Suppressor macrophage treated with lipopolysaccharide for 1 hour (primary cell): ENCODE measurements around the gene SERPINF2.

Experiments
- DNase-seq, 3 donors: peaks; one replicate each; pipeline ENCODE4 v3.0.0-alpha.2; 2020 to 2022

SERPINF2 gene

DNA sequence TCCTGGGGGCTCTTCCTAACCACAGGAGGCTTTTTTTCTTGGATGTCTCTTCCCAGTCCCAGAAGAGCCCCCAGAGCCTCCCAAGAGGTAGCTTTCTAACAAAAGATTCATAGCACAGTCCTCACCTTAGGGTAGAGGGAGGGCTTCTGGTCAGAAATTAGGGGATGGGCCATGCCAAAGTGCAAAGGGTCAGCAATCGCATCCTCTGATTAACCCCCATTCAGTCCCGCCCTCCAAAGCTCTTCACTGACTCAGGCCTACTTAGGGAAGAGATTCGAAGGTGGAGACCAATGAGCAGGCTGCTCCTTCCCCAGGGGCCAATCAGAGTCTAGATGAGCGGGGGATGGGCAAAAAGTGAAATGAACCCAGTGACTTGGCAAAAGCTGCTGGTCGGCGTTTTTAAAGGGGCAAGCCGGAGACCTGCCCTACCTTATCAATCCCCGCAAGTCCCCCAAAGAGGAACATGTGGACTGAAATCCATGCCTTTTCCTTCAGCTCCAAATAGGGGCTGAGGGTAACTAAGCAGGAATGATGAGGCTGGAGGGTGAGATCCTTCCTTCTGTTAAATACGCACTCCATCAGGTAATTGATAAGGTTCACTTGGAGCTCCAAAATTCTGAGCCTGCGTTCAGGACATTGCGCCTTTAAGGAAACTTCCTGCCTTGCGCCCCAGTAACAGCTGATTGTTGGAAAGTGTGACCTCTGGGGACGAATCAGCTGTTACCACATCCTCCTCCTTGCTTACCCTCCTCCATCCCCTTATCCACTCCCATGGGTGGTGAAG is 25.6 kb upstream of the SERPINF2 start:
- peak; percentile 96 to 98 (median 98) for DNase-seq

DNA sequence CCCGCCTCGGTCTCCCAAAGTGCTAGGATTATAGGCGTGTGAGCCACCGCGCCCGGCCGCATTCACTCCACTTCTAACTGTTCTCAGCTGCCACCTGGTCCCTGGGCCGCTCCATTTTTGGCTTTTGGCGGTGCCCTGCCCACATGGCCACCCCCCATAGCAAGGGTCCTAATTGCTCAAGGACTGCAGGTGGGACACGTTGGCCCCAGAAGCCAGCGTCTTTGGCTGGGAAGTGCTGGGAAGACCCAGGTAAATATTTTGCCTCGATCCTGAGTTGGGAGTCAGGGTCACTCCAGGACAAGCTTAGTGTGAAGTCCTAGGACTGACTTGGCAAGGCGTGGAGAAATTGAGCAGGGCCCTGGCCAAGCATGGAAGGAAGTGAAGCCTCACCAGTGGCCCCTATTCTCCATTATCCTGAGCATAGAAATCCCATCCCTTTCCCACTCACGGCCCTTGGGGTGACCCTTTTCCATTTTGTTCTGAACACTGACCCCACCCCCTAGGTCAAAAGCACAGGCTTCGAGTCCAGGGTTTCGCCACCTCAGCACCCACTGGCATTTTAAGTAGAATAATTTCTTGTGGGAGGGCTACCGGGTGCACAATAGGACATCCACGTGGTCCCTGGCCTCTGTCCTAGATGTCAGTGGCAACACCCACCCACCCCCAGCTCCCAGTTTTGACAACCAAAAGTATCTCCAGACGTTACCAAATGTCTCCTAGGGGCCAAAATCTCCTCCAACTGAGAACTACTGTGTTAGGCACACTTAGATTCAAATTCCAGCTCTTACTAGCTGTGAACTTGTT is 24.1 kb upstream of the SERPINF2 start:
- no peak for DNase-seq

DNA sequence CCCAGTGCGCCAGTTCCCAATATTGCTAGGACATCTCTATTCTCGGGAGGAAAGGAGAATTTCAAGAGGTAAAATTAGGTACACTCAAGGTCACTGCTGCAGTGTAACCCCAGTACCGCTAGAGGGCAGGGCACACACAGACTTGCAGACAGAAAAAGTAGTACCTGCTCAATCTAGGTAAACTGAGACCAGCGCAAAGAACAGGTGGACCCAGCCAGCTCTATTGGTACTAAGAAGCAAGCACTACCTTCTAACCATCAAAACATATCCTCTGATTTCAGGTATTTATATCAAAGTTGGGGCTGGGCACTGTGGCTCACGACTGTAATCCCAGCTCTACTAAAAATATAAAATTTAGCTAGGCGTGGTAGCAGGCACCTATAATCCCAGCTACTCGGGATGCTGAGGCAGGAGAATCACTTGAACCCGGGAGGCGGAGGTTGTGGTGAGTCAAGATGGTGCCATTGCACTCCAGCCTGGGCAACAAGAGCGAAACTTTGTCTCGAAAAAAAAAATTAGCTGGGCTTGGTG is 21.8 kb upstream of the SERPINF2 start:
- DNase-seq: peak; percentile 66 to 73 (median 67)

DNA sequence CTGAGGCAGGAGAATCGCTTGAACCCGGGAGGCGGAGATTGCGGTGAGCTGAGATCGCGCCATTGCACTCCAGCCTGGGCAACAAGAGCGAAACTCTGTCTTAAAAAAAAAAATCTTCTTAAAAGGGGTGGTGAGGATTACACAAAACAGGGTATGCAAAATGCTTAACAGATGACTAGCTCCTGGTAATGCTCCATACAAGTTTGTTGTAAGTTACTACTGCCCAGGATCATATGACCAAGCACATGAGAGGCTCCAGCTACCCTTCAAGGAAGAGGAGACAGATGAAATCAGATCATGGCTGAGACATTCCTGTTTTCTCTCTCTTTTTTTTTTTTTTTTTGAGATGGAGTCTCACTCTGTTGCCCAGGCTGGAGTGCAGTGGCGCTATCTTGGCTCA is 20.6 kb upstream of the SERPINF2 start:
- DNase-seq: peak in 2 of 3 donors; percentile 50 to 55

DNA sequence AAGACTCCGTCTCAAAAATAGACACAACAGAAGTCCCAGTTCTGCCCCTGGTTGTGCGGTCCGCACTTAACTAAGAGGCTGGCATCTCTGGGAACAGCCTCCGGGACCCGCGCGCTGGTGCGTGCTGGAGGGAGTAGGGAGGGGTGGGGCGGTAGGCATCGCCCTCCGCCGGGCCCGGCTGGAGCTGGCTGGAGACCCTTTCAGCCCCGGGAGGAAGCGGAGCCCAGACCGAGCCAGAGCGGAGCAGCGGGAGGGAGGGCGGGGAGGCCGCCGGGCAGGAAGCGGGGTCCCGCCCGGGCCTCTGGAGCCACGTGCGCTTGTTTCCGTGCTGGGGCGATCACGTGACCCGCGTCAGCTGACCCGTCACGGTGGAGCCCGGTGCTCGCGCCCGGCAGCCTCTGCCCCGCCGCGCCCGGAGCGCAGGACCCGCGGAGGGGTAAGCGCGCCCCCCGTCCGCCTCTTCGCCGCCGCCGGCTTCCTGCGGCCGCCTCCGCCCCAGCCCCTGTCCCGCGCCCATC is 18.3 kb upstream of the SERPINF2 start, which contains the start of gene WDR81:
WDR81 (plus strand) TSS at position 354 of the 518 bp plus-strand sequence. CDS start 256 bp downstream, outside the sequence.
- DNase-seq: peak; percentile 83 to 93 (median 88)

DNA sequence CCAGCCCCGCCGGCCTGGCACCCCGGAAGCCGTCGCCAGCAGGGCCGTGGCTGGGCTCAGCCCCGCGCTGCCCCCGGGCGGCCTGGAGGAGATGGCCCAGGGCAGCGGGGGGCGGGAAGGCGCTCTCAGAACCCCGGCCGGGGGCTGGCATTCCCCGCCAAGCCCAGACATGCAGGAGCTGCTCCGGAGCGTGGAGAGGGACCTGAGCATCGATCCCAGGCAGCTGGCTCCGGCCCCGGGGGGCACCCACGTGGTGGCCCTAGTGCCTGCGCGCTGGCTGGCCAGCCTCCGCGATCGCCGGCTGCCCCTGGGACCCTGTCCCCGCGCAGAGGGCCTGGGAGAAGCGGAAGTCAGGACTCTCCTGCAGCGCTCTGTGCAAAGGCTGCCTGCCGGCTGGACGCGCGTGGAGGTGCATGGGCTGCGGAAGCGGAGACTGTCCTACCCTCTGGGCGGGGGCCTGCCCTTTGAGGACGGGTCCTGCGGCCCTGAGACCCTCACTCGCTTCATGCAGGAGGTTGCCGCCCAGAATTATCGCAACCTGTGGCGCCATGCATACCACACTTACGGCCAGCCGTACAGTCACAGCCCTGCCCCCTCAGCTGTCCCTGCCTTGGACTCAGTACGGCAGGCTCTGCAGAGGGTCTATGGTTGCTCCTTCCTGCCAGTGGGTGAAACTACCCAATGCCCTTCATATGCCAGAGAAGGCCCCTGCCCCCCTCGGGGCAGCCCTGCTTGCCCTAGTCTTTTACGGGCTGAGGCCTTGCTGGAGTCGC is 17.6 kb upstream of the SERPINF2 start:
- DNase-seq: peak; percentile 58 to 84 (median 67)

DNA sequence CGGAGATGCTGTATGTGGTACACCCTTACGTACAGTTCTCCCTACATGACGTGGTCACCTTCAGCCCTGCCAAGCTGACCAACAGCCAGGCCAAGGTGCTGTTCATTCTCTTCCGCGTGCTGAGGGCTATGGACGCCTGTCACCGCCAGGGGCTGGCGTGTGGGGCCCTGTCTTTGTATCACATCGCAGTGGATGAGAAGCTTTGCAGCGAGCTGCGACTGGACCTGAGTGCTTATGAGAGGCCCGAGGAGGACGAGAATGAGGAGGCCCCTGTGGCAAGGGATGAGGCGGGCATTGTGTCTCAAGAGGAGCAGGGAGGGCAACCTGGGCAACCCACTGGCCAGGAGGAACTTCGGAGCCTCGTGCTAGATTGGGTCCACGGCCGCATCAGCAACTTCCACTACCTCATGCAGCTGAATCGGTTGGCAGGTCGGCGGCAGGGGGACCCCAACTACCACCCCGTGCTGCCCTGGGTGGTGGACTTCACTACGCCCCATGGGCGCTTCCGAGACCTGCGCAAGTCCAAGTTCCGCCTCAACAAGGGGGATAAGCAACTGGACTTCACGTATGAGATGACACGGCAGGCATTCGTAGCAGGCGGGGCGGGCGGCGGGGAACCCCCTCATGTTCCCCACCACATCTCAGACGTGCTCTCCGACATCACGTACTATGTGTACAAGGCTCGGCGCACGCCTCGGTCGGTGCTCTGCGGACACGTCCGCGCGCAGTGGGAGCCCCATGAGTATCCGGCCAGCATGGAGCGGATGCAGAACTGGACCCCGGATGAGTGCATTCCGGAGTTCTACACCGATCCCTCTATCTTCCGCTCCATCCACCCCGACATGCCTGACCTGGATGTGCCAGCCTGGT is 16.8 kb upstream of the SERPINF2 start:
- no peak for DNase-seq

DNA sequence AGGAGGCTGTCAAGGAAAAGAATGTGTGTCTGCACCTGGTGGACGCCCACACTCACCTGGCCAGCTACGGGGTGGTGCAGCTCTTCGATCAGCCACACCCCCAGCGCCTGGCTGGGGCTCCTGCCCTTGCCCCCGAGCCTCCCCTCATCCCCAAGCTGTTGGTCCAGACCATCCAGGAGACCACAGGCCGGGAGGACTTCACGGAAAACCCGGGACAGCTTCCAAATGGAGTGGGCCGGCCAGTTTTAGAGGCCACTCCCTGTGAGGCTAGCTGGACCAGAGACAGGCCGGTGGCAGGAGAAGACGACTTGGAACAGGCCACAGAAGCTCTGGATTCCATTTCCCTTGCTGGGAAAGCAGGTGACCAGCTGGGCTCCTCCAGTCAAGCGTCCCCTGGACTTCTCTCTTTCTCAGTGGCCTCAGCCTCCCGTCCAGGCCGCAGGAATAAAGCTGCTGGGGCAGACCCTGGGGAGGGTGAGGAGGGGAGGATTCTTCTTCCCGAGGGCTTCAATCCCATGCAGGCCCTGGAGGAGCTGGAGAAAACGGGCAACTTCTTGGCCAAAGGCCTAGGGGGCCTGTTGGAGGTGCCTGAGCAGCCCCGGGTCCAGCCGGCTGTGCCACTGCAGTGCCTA is 15.9 kb upstream of the SERPINF2 start:
- DNase-seq: no peak

DNA sequence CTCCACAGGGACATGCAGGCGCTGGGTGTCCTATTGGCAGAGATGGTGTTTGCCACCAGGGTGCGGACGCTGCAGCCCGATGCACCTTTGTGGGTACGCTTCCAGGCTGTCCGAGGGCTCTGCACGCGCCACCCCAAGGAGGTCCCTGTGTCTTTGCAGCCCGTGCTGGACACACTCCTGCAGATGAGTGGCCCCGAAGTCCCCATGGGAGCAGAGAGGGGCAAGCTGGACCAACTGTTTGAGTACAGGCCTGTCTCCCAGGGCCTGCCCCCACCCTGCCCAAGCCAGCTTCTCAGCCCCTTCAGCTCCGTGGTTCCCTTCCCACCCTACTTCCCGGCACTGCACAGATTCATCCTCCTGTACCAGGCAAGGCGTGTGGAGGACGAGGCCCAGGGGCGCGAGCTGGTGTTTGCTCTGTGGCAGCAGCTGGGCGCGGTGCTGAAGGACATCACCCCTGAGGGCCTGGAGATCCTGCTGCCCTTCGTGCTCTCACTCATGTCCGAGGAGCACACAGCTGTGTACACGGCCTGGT is 15.3 kb upstream of the SERPINF2 start:
- no peak for DNase-seq

DNA sequence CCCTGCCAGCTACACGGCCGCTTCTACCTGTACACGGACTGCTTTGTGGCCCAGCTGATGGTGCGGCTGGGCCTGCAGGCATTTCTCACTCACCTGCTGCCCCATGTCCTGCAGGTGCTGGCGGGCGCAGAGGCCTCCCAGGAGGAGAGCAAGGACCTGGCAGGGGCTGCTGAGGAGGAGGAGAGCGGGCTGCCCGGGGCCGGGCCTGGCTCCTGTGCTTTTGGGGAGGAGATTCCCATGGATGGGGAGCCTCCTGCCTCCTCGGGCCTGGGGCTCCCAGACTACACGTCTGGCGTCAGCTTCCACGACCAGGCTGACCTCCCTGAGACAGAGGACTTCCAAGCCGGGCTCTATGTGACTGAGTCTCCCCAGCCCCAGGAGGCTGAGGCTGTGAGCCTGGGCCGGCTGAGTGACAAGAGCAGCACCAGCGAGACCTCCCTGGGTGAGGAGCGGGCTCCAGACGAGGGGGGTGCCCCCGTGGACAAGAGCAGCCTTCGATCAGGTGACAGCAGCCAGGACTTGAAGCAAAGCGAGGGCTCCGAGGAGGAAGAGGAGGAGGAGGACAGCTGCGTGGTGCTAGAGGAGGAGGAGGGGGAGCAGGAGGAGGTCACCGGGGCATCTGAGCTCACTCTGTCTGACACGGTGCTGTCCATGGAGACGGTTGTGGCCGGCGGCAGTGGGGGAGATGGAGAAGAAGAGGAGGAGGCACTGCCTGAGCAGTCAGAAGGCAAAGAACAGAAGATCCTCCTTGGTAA is 14.6 kb upstream of the SERPINF2 start:
- DNase-seq: no peak

DNA sequence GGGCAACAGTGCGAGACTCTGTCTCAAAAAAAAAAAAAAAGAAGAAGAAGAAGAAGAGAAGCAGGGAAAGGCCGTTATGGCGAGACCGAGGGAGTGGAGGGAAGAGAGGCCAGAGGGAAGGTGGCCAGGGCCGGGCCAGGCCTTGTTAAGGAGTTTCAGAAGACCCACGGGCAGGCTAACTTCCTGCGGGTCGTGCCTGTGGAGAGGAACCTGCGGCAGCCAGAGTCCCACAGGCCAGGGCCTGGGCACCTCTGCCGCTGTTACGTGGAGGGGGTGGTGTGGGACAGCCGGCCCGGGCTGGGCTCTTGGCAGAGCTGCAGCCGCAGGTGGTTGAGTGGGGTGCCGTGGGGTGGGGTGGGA is 12.7 kb upstream of the SERPINF2 start:
- DNase-seq: peak in 2 of 3 donors; percentile 48 to 67

DNA sequence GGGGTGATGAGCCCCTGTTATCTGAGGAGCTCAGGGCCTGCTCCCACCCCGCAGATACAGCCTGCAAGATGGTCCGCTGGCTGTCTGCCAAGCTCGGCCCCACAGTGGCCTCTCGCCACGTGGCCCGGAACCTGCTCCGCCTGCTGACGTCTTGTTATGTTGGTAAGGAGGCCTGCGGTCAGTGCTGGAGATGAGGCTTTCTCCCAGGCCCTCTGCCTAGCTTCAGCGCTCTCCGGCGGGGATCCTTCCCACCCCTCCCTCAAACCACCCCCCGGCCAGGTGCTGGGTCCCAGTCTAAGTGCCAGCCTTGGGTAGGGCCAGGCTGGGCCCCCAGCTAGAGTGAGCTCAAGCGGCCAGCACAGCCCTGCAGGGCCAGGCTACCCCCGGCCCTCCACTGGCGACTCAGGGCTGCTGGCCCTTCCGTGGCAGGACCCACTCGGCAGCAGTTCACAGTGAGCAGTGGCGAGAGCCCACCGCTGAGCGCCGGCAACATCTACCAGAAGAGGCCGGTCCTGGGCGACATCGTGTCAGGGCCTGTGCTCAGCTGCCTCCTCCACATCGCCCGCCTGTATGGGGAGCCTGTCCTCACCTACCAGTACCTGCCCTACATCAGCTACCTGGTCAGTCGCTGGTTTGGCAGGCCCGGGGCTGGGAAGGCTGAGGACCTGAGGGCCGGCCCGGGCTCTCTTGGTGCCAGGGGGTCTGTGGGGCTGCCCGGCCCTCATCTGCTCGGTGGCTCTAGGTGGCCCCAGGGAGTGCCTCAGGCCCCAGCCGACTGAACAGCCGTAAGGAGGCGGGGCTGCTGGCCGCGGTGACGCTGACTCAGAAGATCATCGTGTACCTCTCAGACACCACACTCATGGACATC is 12.1 kb upstream of the SERPINF2 start:
- no peak for DNase-seq

DNA sequence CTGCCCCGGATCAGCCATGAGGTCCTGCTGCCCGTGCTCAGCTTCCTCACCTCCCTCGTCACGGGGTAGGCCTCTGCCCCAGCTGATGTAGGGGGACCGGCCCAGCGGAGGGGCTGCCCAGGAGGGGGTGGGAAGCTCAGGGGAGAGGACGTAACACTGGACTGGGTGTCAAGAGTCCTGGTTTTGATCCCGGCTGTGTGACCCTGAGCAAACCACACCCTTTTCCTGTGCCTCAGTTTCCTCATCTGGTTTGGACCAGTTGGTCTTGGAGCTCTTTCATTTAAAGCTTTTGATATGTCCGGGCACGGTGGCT is 11.5 kb upstream of the SERPINF2 start:
- DNase-seq: no peak

DNA sequence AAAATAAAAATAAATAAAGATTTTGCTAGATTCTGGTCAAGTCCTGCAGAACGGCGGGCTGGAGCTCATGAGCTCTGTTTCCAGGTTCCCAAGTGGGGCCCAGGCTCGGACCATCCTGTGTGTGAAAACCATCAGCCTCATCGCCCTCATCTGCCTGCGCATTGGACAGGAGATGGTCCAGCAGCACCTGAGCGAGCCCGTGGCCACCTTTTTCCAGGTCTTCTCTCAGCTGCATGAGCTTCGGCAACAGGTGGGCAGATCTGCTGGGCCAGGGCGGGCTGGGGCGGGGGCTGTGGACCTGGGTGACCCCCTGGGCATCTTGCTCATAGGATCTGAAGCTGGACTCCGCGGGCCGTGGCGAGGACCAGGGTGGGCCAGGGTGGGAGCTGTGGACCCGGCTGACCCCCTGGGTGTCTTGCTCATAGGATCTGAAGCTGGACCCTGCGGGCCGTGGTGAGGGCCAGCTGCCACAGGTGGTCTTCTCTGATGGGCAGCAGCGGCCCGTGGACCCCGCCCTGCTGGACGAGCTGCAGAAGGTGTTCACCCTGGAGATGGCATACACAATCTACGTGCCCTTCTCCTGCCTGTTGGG is 10.3 kb upstream of the SERPINF2 start:
- DNase-seq: no peak

DNA sequence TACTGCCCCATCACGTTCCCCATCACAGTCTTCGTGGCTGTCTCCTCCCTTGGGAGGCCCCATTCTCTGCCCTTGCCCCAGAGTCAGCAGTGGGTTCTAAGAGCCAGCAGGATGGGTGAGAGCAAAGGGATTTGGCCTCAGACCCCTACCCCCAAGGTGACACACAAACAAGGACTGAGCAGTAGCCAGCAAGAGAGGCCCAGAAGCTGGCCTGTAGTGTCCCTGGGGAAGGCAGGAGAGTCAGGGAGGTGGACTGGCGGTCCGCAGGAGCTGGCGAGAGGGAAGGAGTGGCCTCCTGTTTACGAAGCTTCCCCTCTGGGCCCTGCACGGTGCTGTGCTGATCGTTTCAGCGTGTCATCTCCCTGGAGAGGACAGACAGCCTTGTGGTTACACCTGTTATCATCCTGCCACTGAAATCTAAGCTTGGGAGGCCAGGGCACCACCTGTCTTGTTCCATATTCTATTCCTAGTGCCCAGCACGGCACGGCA is 9.8 kb upstream of the SERPINF2 start:
- DNase-seq: no peak

DNA sequence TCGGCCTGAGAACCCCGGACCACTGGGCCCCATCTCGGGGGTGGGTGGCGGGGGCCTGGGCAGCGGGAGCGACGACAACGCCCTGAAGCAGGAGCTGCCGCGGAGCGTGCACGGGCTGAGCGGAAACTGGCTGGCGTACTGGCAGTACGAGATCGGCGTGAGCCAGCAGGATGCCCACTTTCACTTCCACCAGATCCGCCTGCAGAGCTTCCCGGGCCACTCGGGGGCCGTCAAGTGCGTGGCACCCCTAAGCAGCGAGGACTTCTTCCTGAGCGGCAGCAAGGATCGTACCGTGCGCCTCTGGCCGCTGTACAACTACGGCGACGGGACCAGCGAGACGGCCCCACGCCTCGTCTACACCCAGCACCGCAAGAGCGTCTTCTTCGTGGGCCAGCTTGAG is 8.9 kb upstream of the SERPINF2 start:
- no peak for DNase-seq

DNA sequence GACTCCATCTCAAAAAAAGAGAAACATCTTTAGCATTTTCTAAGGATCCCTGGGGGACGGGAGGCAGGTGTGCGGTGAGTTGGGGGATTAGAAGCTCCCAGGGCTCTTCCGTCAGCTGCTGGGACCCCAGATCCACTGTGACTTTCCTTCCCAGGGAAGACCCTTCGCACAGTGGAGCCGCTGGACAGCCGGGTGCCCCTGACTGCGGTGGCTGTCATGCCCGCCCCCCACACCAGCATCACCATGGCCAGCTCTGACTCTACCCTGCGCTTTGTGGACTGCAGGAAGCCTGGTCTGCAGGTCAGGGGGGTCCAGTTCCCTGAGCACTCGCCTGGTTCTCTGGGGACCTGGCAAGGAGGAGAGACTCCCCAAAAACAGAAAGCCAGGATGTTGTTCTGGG is 7.3 kb upstream of the SERPINF2 start:
- DNase-seq: no peak

DNA sequence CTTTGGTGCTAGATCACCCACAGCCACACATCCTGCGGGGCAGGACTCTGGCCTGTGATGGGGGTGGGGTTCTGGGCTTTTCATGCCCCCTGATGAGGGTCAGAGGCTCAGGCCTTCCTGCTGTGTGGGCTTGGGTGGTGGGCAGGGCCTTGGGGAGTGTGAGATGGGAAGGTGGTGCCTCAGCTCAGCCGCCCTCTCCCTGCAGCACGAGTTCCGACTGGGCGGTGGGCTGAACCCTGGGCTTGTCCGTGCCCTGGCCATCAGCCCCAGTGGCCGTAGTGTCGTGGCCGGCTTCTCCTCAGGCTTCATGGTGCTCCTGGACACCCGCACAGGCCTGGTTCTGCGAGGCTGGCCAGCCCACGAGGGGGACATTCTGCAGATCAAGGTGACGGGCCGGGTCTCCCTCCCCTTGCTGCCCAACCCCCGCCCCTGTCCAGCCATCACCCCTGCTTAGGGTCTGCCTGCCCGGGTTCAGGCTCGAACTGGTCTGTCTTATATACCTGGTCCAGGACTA is 6.8 kb upstream of the SERPINF2 start:
- no peak for DNase-seq
